B cell (primary cell): ENCODE data around the gene ST7L.

Experiments used
- EZH2 ChIP-seq: IDR thresholded peaks from 2 replicates; pipeline ENCODE4 v1.6.1; 2012; ENCODE audit warnings: borderline replicate concordance, low read depth, mild to moderate bottlenecking, moderate library complexity, low read length; ENCODE audit not compliant: insufficient read depth, poor library complexity, severe bottlenecking
- TF ChIP-seq, protein P1 (sequence below): fragments of 200-600 bp; IDR thresholded peaks from one replicate; pipeline ENCODE4 v1.8.0; 2022; ENCODE audit warnings: antibody characterized with exemption, mild to moderate bottlenecking

DNA sequence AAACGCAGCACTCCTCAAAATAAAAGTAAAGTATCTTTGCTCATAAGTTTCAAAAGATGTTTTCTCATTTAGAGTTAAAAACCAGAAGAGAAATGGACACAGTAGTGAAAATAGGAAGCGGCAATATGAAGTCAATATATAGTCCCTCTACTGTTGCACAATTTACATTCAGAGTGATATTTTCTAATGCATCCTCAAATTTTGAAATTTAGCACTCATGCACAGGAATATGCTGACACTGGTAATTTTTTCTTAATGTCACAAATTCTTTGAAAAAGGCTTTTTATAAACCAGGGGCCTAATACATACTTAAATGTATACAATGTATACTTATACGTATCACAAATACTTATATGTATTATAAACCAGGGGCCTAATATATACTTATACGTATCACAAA lies 19.5 kb downstream of the ST7L start:
- TF ChIP-seq, protein P1, sequence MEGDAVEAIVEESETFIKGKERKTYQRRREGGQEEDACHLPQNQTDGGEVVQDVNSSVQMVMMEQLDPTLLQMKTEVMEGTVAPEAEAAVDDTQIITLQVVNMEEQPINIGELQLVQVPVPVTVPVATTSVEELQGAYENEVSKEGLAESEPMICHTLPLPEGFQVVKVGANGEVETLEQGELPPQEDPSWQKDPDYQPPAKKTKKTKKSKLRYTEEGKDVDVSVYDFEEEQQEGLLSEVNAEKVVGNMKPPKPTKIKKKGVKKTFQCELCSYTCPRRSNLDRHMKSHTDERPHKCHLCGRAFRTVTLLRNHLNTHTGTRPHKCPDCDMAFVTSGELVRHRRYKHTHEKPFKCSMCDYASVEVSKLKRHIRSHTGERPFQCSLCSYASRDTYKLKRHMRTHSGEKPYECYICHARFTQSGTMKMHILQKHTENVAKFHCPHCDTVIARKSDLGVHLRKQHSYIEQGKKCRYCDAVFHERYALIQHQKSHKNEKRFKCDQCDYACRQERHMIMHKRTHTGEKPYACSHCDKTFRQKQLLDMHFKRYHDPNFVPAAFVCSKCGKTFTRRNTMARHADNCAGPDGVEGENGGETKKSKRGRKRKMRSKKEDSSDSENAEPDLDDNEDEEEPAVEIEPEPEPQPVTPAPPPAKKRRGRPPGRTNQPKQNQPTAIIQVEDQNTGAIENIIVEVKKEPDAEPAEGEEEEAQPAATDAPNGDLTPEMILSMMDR: no peak
- TF ChIP-seq EZH2: no peak
